ENCODE results near the gene HIPK3. TPM values are rescaled to one million over a fixed set of nuclear protein-coding genes. Genes with fewer than 3 reads are reported as not detected.
"Not testable (repeated sequence)": the region's sequence is repeated elsewhere in the genome, so short reads cannot be mapped to it uniquely, and the experiment has no call there.

The HIPK3 gene
- total RNA-seq, 1 experiment from 2014 or later, result 64.8 TPM

GRCh38 chr11:33258631-33259205 lies 1.5 kb downstream of the HIPK3 start:
- peaks cover 42% of the 10 kb centered on the region for H4K20me1 ChIP-seq (ENCODE audit: insufficient read depth)
- no peaks in the 10 kb centered on the region for H3K36me3 ChIP-seq (ENCODE audit: low read depth)
- peaks cover 62% of the 10 kb centered on the region for H3K79me2 ChIP-seq (ENCODE audit: low read depth)
- no peaks in the 10 kb centered on the region; the same call in 1 of the 2 replicates for H3K9me3 ChIP-seq (ENCODE audit: insufficient read depth, low read depth)
- no peaks in the 10 kb centered on the region for H3K9me2 ChIP-seq (ENCODE audit: insufficient read depth)
- ChIA-PET POLR2A (ENCODE audit: unreplicated experiment) (interaction anchor here (0.6 kb wide), 1 partner anchor 24 kb away, joined by 5 read pairs; no protein-coding TSS in a partner anchor), CTCF (no interaction called here)
- H3K4me2 ChIP-seq, result peak overlapping the region; percentile 97
- H3K4me1 ChIP-seq (replicated peaks; ENCODE audit: insufficient read depth), result peaks cover 42% of the 10 kb centered on the region
- no peak for DNase-seq
- peaks cover 15% of the 10 kb centered on the region for H3F3A ChIP-seq (ENCODE audit: insufficient read depth, low read depth)
- H3K27ac ChIP-seq, result peak overlapping the region; percentile 90
- TF ChIP-seq CTCF (conservative IDR thresholded peaks at IDR 0.05) (0 out of 2 replicates have a peak, but pooled peaks have one; percentile 20), EZH2 (IDR thresholded peaks at IDR 0.05; ENCODE audit: low read depth) (no peak)
- TSS peak; percentile 36 for BruUV-seq (replicated peaks)
- peak overlapping the region; percentile 99 for H2AFZ ChIP-seq
- H3K27me3 ChIP-seq (ENCODE audit: insufficient read depth, low read depth), result no peaks in the 10 kb centered on the region
- intact Hi-C loops (cut with micrococcal nuclease; ENCODE audit: unreplicated experiment), result loop anchor here (1.0 to 10.0 kb wide), 3 partner anchors 97 to 476 kb away; partner anchors contain the start of genes CD59 and CSTF3
- H3K4me3 ChIP-seq, result peak overlapping the region; percentile 64

- CTCF ChIA-PET, result interaction anchor here (0.5 to 0.6 kb wide), 2 partner anchors 292 to 483 kb away, joined by 3 to 5 read pairs; no protein-coding TSS in a partner anchor
- POLR2A ChIA-PET (ENCODE audit: unreplicated experiment), result interaction anchor here (0.7 kb wide), 1 partner anchor 50 kb away, joined by 4 read pairs; no protein-coding TSS in a partner anchor
- peak overlapping the region; percentile 90 for H3K27ac ChIP-seq
Measured at GRCh38 chr11:33259869-33260268, 2.7 kb downstream of the HIPK3 start.

GRCh38 chr11:33261350-33261749 lies 4.2 kb downstream of the HIPK3 start:
- POLR2A ChIA-PET (ENCODE audit: unreplicated experiment); H2AFZ ChIP-seq; H3K4me3 ChIP-seq; intact Hi-C loops (cut with micrococcal nuclease; ENCODE audit: unreplicated experiment); H3K27ac ChIP-seq; DNase-seq; H3K27me3 ChIP-seq (ENCODE audit: insufficient read depth, low read depth); CTCF ChIA-PET; H3K9me2 ChIP-seq (ENCODE audit: insufficient read depth); H3K36me3 ChIP-seq (ENCODE audit: low read depth); H3K4me2 ChIP-seq; BruUV-seq (replicated peaks); H3K9me3 ChIP-seq (ENCODE audit: insufficient read depth, low read depth): not testable (repeated sequence)
- peaks cover 54% of the 10 kb centered on the region for H4K20me1 ChIP-seq (ENCODE audit: insufficient read depth)
- peaks cover 89% of the 10 kb centered on the region for H3K79me2 ChIP-seq (ENCODE audit: low read depth)
- H3K4me1 ChIP-seq (replicated peaks; ENCODE audit: insufficient read depth), result peaks cover 48% of the 10 kb centered on the region
- H3F3A ChIP-seq (ENCODE audit: insufficient read depth, low read depth), result peaks cover 16% of the 10 kb centered on the region

More at GRCh38 chr11:33259869-33260268, 2.7 kb downstream of the HIPK3 start:
- intact Hi-C loops (cut with micrococcal nuclease; ENCODE audit: unreplicated experiment), result loop anchor here (5.0 to 10.0 kb wide), 2 partner anchors 432 to 475 kb away; partner anchors contain the start of gene CD59
- peaks cover 74% of the 10 kb centered on the region for H3K79me2 ChIP-seq (ENCODE audit: low read depth)
- peak overlapping the region; percentile 64 for H3K4me3 ChIP-seq
- peak overlapping the region; percentile 97 for H3K4me2 ChIP-seq
- H4K20me1 ChIP-seq (ENCODE audit: insufficient read depth), result peaks cover 49% of the 10 kb centered on the region
- DNase-seq, result no peak
- H3K4me1 ChIP-seq (replicated peaks; ENCODE audit: insufficient read depth), result peaks cover 47% of the 10 kb centered on the region
- peaks cover 15% of the 10 kb centered on the region for H3F3A ChIP-seq (ENCODE audit: insufficient read depth, low read depth)
- H3K9me3 ChIP-seq (ENCODE audit: insufficient read depth, low read depth), result no peaks in the 10 kb centered on the region; the same call in 1 of the 2 replicates
- H3K27me3 ChIP-seq (ENCODE audit: insufficient read depth, low read depth), result no peaks in the 10 kb centered on the region
- H3K9me2 ChIP-seq (ENCODE audit: insufficient read depth), result no peaks in the 10 kb centered on the region
- no peak overlapping the region for H2AFZ ChIP-seq
- no TSS peak for BruUV-seq (replicated peaks)
- H3K36me3 ChIP-seq (ENCODE audit: low read depth), result no peaks in the 10 kb centered on the region
- no peak for TF ChIP-seq EZH2 (IDR thresholded peaks at IDR 0.05; ENCODE audit: low read depth)
- TF ChIP-seq CTCF (conservative IDR thresholded peaks at IDR 0.05), result no peak
